WTC11 (cell line): ENCODE results near the gene PLXDC1.

Source experiments
- CTCF ChIP-seq: fragments of 200-600 bp; IDR thresholded peaks from 2 replicates; pipeline ENCODE4 v1.8.0; 2022; ENCODE audit warnings: antibody characterized with exemption
- E2F1 ChIP-seq: sonication (generic); formaldehyde crosslinking; IDR thresholded peaks from 2 replicates; pipeline ENCODE4 v1.8.0; 2022; ENCODE audit warnings: mild to moderate bottlenecking, missing genetic modification reagents
- IRF2 ChIP-seq: sonication (generic); formaldehyde crosslinking; IDR thresholded peaks from 2 replicates; pipeline ENCODE4 v1.8.0; 2022; ENCODE audit warnings: low read depth, missing genetic modification reagents, borderline replicate concordance
- NFE2L1 ChIP-seq: sonication (generic); formaldehyde crosslinking; IDR thresholded peaks from 2 replicates; pipeline ENCODE4 v1.8.1; 2023; ENCODE audit warnings: missing genetic modification reagents
- NR2C2 ChIP-seq: sonication (generic); formaldehyde crosslinking; IDR thresholded peaks from 2 replicates; pipeline ENCODE4 v1.8.0; 2022; ENCODE audit warnings: mild to moderate bottlenecking, missing genetic modification reagents
- TP53 ChIP-seq: sonication (generic); formaldehyde crosslinking; IDR thresholded peaks from 2 replicates; pipeline ENCODE4 v1.8.1; 2023; ENCODE audit warnings: mild to moderate bottlenecking, missing genetic modification reagents
- ZNF121 ChIP-seq: sonication (generic); formaldehyde crosslinking; IDR thresholded peaks from 2 replicates; pipeline ENCODE4 v1.8.0; 2023; ENCODE audit warnings: missing genetic modification reagents
- TF ChIP-seq, protein P1 (sequence below): sonication (generic); formaldehyde crosslinking; IDR thresholded peaks from 2 replicates; pipeline ENCODE4 v1.8.1; 2023; ENCODE audit warnings: mild to moderate bottlenecking, missing genetic modification reagents, borderline replicate concordance

GRCh38 chr17:39081851-39082250, 69.6 kb downstream of the PLXDC1 start:
- no peak for TF ChIP-seq TP53 (CRISPR knock-in tag)
- no peak for TF ChIP-seq CTCF
- no peak for TF ChIP-seq E2F1 (CRISPR knock-in tag)
- no peak for TF ChIP-seq NFE2L1
- no peak for TF ChIP-seq IRF2 (CRISPR knock-in tag)
- TF ChIP-seq, protein P1, sequence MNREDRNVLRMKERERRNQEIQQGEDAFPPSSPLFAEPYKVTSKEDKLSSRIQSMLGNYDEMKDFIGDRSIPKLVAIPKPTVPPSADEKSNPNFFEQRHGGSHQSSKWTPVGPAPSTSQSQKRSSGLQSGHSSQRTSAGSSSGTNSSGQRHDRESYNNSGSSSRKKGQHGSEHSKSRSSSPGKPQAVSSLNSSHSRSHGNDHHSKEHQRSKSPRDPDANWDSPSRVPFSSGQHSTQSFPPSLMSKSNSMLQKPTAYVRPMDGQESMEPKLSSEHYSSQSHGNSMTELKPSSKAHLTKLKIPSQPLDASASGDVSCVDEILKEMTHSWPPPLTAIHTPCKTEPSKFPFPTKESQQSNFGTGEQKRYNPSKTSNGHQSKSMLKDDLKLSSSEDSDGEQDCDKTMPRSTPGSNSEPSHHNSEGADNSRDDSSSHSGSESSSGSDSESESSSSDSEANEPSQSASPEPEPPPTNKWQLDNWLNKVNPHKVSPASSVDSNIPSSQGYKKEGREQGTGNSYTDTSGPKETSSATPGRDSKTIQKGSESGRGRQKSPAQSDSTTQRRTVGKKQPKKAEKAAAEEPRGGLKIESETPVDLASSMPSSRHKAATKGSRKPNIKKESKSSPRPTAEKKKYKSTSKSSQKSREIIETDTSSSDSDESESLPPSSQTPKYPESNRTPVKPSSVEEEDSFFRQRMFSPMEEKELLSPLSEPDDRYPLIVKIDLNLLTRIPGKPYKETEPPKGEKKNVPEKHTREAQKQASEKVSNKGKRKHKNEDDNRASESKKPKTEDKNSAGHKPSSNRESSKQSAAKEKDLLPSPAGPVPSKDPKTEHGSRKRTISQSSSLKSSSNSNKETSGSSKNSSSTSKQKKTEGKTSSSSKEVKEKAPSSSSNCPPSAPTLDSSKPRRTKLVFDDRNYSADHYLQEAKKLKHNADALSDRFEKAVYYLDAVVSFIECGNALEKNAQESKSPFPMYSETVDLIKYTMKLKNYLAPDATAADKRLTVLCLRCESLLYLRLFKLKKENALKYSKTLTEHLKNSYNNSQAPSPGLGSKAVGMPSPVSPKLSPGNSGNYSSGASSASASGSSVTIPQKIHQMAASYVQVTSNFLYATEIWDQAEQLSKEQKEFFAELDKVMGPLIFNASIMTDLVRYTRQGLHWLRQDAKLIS, result no peak
- TF ChIP-seq ZNF121 (CRISPR knock-in tag), result no peak
- TF ChIP-seq NR2C2 (CRISPR knock-in tag), result no peak
